ENCODE data around the gene DMRT1.

DMRT1 gene

DNA sequence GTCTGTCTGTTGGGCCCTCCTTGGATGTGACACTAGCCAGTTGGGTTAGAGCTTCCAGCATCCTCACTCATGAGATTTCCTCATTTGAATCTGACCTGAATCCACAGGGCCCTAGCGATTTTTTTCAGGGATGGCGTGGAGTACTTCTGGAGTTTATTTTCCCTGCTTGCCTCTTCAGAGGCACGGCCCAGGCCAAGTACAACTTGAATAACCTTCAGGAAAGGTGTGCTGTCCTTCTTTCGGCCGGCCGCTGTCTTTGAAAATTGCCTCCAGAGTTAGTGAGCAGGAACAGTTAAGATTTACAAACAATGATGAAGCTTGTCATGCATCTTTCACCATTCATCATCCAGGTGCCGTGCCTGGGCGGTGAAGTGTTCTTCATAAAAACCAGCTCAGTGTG lies 85.5 kb downstream of the DMRT1 start:
- H3K36me3 ChIP-seq = no peaks in the 10 kb centered on the region
- H3K4me3 ChIP-seq (ENCODE audit: low read depth in 1 of 2, low read length in 1 of 2) = no peak overlapping the region
- H3K4me1 ChIP-seq (ENCODE audit: control insufficient read depth in 1 of 2, insufficient read depth in 1 of 2, low read depth in 1 of 2, low read length in 1 of 2) = no peaks in the 10 kb centered on the region
- H3K27ac ChIP-seq = no peak overlapping the region
- no peak for TF ChIP-seq CTCF (IDR thresholded peaks at IDR 0.05)
- H3K9me3 ChIP-seq = no peaks in the 10 kb centered on the region
- H3K27me3 ChIP-seq = peaks cover 32% of the 10 kb centered on the region

DNA sequence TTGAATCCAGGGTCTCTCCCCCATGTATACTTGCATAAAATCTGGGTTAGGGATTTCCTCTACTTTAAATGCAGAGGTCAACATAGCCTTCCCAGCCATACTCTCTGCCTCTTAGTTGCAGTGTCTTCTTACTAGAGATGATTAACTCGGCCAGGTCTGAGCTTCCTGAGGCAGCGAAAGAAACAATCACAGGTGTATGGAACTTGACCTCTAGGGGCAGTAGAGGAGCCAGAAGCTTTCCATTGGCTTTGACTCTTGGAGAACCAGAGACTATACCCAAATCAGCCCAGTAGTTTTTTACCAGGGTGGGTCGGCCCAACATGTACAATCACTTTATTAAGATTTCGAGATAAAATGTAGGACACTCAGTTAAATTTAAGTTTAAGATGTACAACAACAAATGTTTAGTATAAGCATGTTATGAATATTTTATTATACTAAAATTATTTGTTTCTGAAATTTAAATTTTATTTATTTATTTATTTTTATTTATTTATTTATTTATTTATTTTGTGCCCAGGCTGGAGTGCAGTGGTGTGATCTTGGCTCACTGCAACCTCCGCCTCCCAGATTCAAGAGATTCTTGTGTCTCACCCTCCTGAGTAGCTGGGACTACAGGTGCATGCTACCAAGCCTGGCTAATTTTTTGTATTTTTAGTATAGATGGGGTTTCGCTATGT lies 87.0 kb downstream of the DMRT1 start:
- Histone ChIP-seq H3K27me3 (peaks cover 32% of the 10 kb centered on the region), H3K36me3 (no peaks in the 10 kb centered on the region), H3K9me3 (no peaks in the 10 kb centered on the region), H3K4me1 (ENCODE audit: control insufficient read depth in 1 of 2, insufficient read depth in 1 of 2, low read depth in 1 of 2, low read length in 1 of 2) (no peaks in the 10 kb centered on the region), H3K27ac (no peak overlapping the region), H3K4me3 (ENCODE audit: low read depth in 1 of 2, low read length in 1 of 2) (no peak overlapping the region)
- TF ChIP-seq CTCF (IDR thresholded peaks at IDR 0.05) = no peak

GRCh38 chr9:929719-930118 lies 88.2 kb downstream of the DMRT1 start:
- Histone ChIP-seq H3K27me3 (peaks cover 39% of the 10 kb centered on the region), H3K36me3 (no peaks in the 10 kb centered on the region), H3K4me1 (ENCODE audit: control insufficient read depth in 1 of 2, insufficient read depth in 1 of 2, low read depth in 1 of 2, low read length in 1 of 2) (no peaks in the 10 kb centered on the region), H3K9me3 (no peaks in the 10 kb centered on the region), H3K27ac (no peak overlapping the region), H3K4me3 (ENCODE audit: low read depth in 1 of 2, low read length in 1 of 2) (no peak overlapping the region)
- no peak for TF ChIP-seq CTCF (IDR thresholded peaks at IDR 0.05)

DNA sequence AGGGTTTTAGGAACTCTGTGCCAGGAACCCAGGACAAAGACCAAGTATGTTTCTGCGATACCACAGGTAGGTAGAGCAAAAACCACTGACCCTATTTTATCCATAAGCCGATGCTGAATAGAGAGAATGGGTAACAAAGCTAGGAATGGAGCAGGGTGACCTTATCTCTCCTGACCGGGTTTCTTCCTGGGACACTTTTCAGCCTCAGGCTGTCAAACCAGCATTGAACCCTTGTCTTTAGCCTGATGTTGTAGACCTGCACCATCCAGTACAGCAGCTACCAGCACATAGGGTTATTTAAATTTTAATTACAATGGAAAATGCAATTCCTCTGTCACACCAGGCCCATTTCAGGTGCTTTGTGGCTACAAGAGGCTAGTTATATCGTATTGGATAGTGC lies 91.9 kb downstream of the DMRT1 start:
- no peak for TF ChIP-seq CTCF (IDR thresholded peaks at IDR 0.05)
- Histone ChIP-seq H3K36me3 (no peaks in the 10 kb centered on the region), H3K9me3 (no peaks in the 10 kb centered on the region), H3K27me3 (peaks cover 47% of the 10 kb centered on the region), H3K4me3 (ENCODE audit: low read depth in 1 of 2, low read length in 1 of 2) (no peak overlapping the region), H3K4me1 (ENCODE audit: control insufficient read depth in 1 of 2, insufficient read depth in 1 of 2, low read depth in 1 of 2, low read length in 1 of 2) (no peaks in the 10 kb centered on the region), H3K27ac (no peak overlapping the region)

- H3K36me3 ChIP-seq = no peaks in the 10 kb centered on the region
- no peaks in the 10 kb centered on the region for H3K4me1 ChIP-seq (ENCODE audit: control insufficient read depth in 1 of 2, insufficient read depth in 1 of 2, low read depth in 1 of 2, low read length in 1 of 2)
- no peak overlapping the region for H3K4me3 ChIP-seq (ENCODE audit: low read depth in 1 of 2, low read length in 1 of 2)
- no peak for TF ChIP-seq CTCF (IDR thresholded peaks at IDR 0.05)
- H3K9me3 ChIP-seq = no peaks in the 10 kb centered on the region
- H3K27me3 ChIP-seq = peaks cover 55% of the 10 kb centered on the region
- no peak overlapping the region for H3K27ac ChIP-seq
These were observed 94.0 kb downstream of the DMRT1 start for GRCh38 chr9:935348-935965.
